GM23338 (cell line): Measurements from ENCODE around the gene CTNND2. TPM values are rescaled to one million over a fixed set of nuclear protein-coding genes. Genes with fewer than 3 reads are reported as not detected.

Experiments
- ATAC-seq: fragments of 200-7000 bp; cut with Tn5 transposase; 3 replicates; pipeline ENCODE4 v1.9.1; 2020
- DNase-seq: peaks from one replicate; pipeline ENCODE4 v3.0.0-alpha.2; 2015; ENCODE audit warnings: low spot score
- H2AFZ ChIP-seq: fragments of 200-600 bp; sonication (generic); 2 replicates; pipeline ENCODE4 v1.8.0; 2016; ENCODE audit warnings: antibody characterized with exemption, mild to moderate bottlenecking, moderate library complexity
- H3F3A ChIP-seq: fragments of 200-600 bp; sonication (generic); replicated peaks from 2 replicates; pipeline ENCODE4 v1.8.0; 2017; ENCODE audit warnings: antibody characterized with exemption, mixed run types, low read depth
- H3K27ac ChIP-seq: fragments of 200-600 bp; sonication (generic); 2 replicates; pipeline ENCODE4 v1.6.1; 2016; ENCODE audit warnings: low read depth
- H3K27me3 ChIP-seq: fragments of 200-600 bp; sonication (generic); 2 replicates; pipeline ENCODE4 v1.8.0; 2016; ENCODE audit warnings: mild to moderate bottlenecking, mixed run types, moderate library complexity; ENCODE audit not compliant: insufficient read depth
- H3K36me3 ChIP-seq: fragments of 200-600 bp; sonication (generic); 2 replicates; pipeline ENCODE4 v1.8.0; 2016; ENCODE audit warnings: mild to moderate bottlenecking; ENCODE audit not compliant: insufficient read depth
- H3K4me1 ChIP-seq: fragments of 200-600 bp; sonication (generic); 2 replicates; pipeline ENCODE4 v1.8.0; 2016; ENCODE audit warnings: mild to moderate bottlenecking, moderate library complexity; ENCODE audit not compliant: insufficient read depth
- H3K4me2 ChIP-seq: fragments of 200-600 bp; sonication (generic); 2 replicates; pipeline ENCODE4 v1.7.1; 2017; ENCODE audit warnings: mixed run types
- H3K4me3 ChIP-seq: fragments of 200-600 bp; sonication (generic); 2 replicates; pipeline ENCODE4 v1.6.1; 2016; ENCODE audit warnings: mixed run types
- H3K79me2 ChIP-seq: fragments of 200-600 bp; sonication (generic); replicated peaks from 2 replicates; pipeline ENCODE4 v1.8.0; 2017; ENCODE audit warnings: mild to moderate bottlenecking; ENCODE audit not compliant: insufficient read depth
- H3K9me2 ChIP-seq: fragments of 200-600 bp; sonication (generic); 2 replicates; pipeline ENCODE4 v1.8.0; 2017; ENCODE audit not compliant: insufficient read depth
- H4K20me1 ChIP-seq: fragments of 200-600 bp; sonication (generic); replicated peaks from 2 replicates; pipeline ENCODE4 v1.8.0; 2017; ENCODE audit warnings: mild to moderate bottlenecking; ENCODE audit not compliant: insufficient read depth
- H3K27ac Mint-ChIP-seq: 2 replicates; pipeline ENCODE4 v1.8.0; 2020; ENCODE audit warnings: inconsistent platforms, mild to moderate bottlenecking, moderate library complexity, mixed read lengths
- H3K27me3 Mint-ChIP-seq: 3 replicates; pipeline ENCODE4 v1.8.0; 2022; ENCODE audit warnings: low read depth, mild to moderate bottlenecking, moderate library complexity, mixed read lengths, inconsistent platforms; ENCODE audit not compliant: insufficient read depth, poor library complexity
- H3K36me3 Mint-ChIP-seq: 3 replicates; pipeline ENCODE4 v1.8.0; 2021; ENCODE audit warnings: low read depth, mild to moderate bottlenecking, inconsistent platforms, moderate library complexity, mixed read lengths
- H3K4me1 Mint-ChIP-seq: 3 replicates; pipeline ENCODE4 v1.8.0; 2020; ENCODE audit warnings: mild to moderate bottlenecking, inconsistent platforms, mixed read lengths
- H3K4me3 Mint-ChIP-seq: 3 replicates; pipeline ENCODE4 v1.8.0; 2021; ENCODE audit warnings: moderate library complexity, mild to moderate bottlenecking, inconsistent platforms, mixed read lengths
- H3K9me3 Mint-ChIP-seq: 3 replicates; pipeline ENCODE4 v1.8.0; 2020; ENCODE audit warnings: moderate library complexity, mild to moderate bottlenecking, inconsistent platforms, mixed read lengths
- CREB1 ChIP-seq: fragments of 250-450 bp; sonication (Bioruptor Pico); IDR thresholded peaks from 2 replicates; pipeline ENCODE4 v1.5.0; 2020; ENCODE audit warnings: low read depth, mild to moderate bottlenecking, moderate library complexity
- EZH2 ChIP-seq: fragments of 200-600 bp; sonication (generic); IDR thresholded peaks from one replicate; pipeline ENCODE4 v1.8.0; 2017; ENCODE audit warnings: antibody characterized with exemption, mild to moderate bottlenecking, low read depth; ENCODE audit not compliant: unreplicated experiment
- EZH2phosphoT487 ChIP-seq: fragments of 200-600 bp; sonication (generic); IDR thresholded peaks from one replicate; pipeline ENCODE4 v1.8.1; 2018; ENCODE audit warnings: antibody characterized with exemption; ENCODE audit not compliant: unreplicated experiment
- JUNB ChIP-seq: IDR thresholded peaks from one replicate; pipeline ENCODE4 v1.6.1; 2016; ENCODE audit warnings: antibody characterized with exemption; ENCODE audit not compliant: unreplicated experiment
- NANOG ChIP-seq: IDR thresholded peaks from 2 replicates; pipeline ENCODE4 v1.6.1; 2016; ENCODE audit warnings: antibody characterized with exemption, borderline replicate concordance
- POLR2AphosphoS5 ChIP-seq: IDR thresholded peaks from 2 replicates; pipeline ENCODE4 v1.6.1; 2016; ENCODE audit warnings: antibody characterized with exemption, low read depth
- REST ChIP-seq: IDR thresholded peaks from one replicate; pipeline ENCODE4 v1.6.1; 2018; ENCODE audit warnings: antibody characterized with exemption; ENCODE audit not compliant: unreplicated experiment
- STAT1 ChIP-seq: IDR thresholded peaks from one replicate; pipeline ENCODE4 v1.6.1; 2016; ENCODE audit warnings: antibody characterized with exemption; ENCODE audit not compliant: unreplicated experiment
- ZNF114 ChIP-seq: fragments of 250-450 bp; sonication (Bioruptor Pico); IDR thresholded peaks from 2 replicates; pipeline ENCODE4 v1.5.0; 2020; ENCODE audit warnings: mild to moderate bottlenecking, moderate library complexity
- ZNF331 ChIP-seq: fragments of 250-450 bp; sonication (Bioruptor Pico); IDR thresholded peaks from 2 replicates; pipeline ENCODE4 v1.5.0; 2020; ENCODE audit warnings: low read depth, mild to moderate bottlenecking, moderate library complexity
- ZNF462 ChIP-seq: fragments of 250-450 bp; sonication (Bioruptor Pico); IDR thresholded peaks from 2 replicates; pipeline ENCODE4 v1.5.0; 2020; ENCODE audit warnings: mild to moderate bottlenecking, moderate library complexity
- polyA plus RNA-seq: library from polyadenylated mRNA; unstranded; fragments of >200 nt; fragmentation: Nextera tagmentation; extraction: Ambion mirVana; gene quantifications from 2 replicates; pipeline ENCODE4 v1.2.1, GENCODE V29; 2016
- total RNA-seq: library from RNA; depleted of rRNA; stranded (reverse); fragments of >200 nt; shearing (Covaris generic); gene quantifications from 2 replicates; pipeline ENCODE4 v1.2.3, GENCODE V29; 2014
- TF ChIP-seq, protein P1 (sequence below), 2 experiments: fragments of 200-600 bp in 1 of 2; sonication (generic) in 1 of 2; conservative IDR thresholded peaks; 2 replicates each; pipeline versions ENCODE4 v1.5.1 to v1.6.1; 2016 to 2017; ENCODE audit warnings: antibody characterized with exemption in 2 of 2, low read depth in 2 of 2, mild to moderate bottlenecking in 2 of 2, moderate library complexity in 1 of 2
- TF ChIP-seq, protein P2 (sequence below): IDR thresholded peaks from 2 replicates; pipeline ENCODE4 v1.6.1; 2016; ENCODE audit warnings: antibody characterized with exemption

The CTNND2 gene
- total and polyA plus RNA-seq, 2 experiments from 2014 or later: 5.1 to 7.0 TPM

DNA sequence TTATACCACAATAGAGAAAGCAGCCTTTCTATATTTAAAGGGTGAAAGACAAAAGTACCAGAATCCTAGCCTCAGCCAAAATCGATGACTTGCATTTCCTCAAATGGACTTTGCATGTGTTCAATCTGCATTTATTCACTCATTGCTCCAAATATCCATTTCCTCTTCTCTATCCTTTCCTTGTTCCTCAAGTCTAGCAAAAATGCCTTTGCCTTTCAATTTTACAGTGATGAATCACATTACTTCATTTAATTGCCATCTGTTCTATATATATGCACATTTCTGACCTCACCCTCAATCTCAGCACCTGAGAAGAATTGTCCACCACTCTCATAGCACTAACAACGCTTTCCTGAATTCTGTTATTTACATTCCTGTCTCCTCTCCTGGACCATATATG lies 329.5 kb downstream of the CTNND2 start:
- Histone ChIP-seq H3F3A (no peaks in the 10 kb centered on the region), H3K4me1 (peaks cover 8% of the 10 kb centered on the region; the same call in 1 of the 2 replicates), H3K4me2 (no peak overlapping the region), H2AFZ (no peak overlapping the region), H3K27me3 (no peaks in the 10 kb centered on the region), H4K20me1 (no peaks in the 10 kb centered on the region), H3K9me2 (no peaks in the 10 kb centered on the region), H3K27ac (no peak overlapping the region), H3K36me3 (no peaks in the 10 kb centered on the region), H3K4me3 (no peak overlapping the region), H3K79me2 (no peaks in the 10 kb centered on the region)
- ATAC-seq (no peak), DNase-seq (no peak)
- TF ChIP-seq NANOG (no peak), ZNF462 (CRISPR knock-in tag) (no peak), ZNF114 (CRISPR knock-in tag) (no peak), EZH2 (no peak), ZNF331 (CRISPR knock-in tag) (no peak), EZH2phosphoT487 (no peak), REST (no peak), CREB1 (CRISPR knock-in tag) (no peak), JUNB (no peak), STAT1 (no peak), POLR2AphosphoS5 (no peak)
- TF ChIP-seq, protein P1, sequence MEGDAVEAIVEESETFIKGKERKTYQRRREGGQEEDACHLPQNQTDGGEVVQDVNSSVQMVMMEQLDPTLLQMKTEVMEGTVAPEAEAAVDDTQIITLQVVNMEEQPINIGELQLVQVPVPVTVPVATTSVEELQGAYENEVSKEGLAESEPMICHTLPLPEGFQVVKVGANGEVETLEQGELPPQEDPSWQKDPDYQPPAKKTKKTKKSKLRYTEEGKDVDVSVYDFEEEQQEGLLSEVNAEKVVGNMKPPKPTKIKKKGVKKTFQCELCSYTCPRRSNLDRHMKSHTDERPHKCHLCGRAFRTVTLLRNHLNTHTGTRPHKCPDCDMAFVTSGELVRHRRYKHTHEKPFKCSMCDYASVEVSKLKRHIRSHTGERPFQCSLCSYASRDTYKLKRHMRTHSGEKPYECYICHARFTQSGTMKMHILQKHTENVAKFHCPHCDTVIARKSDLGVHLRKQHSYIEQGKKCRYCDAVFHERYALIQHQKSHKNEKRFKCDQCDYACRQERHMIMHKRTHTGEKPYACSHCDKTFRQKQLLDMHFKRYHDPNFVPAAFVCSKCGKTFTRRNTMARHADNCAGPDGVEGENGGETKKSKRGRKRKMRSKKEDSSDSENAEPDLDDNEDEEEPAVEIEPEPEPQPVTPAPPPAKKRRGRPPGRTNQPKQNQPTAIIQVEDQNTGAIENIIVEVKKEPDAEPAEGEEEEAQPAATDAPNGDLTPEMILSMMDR (conservative IDR thresholded peaks at IDR 0.05; ENCODE audit: low read depth in 2 of 2): no peak
- TF ChIP-seq, protein P2, sequence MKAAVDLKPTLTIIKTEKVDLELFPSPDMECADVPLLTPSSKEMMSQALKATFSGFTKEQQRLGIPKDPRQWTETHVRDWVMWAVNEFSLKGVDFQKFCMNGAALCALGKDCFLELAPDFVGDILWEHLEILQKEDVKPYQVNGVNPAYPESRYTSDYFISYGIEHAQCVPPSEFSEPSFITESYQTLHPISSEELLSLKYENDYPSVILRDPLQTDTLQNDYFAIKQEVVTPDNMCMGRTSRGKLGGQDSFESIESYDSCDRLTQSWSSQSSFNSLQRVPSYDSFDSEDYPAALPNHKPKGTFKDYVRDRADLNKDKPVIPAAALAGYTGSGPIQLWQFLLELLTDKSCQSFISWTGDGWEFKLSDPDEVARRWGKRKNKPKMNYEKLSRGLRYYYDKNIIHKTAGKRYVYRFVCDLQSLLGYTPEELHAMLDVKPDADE: no peak
- H3K4me3 Mint-ChIP-seq: no peak overlapping the region
- H3K36me3 Mint-ChIP-seq: no peaks in the 10 kb centered on the region
- no peak overlapping the region for H3K27ac Mint-ChIP-seq
- no peaks in the 10 kb centered on the region for H3K9me3 Mint-ChIP-seq
- no peaks in the 10 kb centered on the region for H3K27me3 Mint-ChIP-seq
- peaks cover 10% of the 10 kb centered on the region for H3K4me1 Mint-ChIP-seq
